GM21576 (cell line): Measurements from ENCODE around the gene BDKRB2.

Experiments used
- ATAC-seq: cut with Tn5 transposase; IDR thresholded peaks from one replicate; pipeline ENCODE4 v1.9.1; 2021; ENCODE audit warnings: mild to moderate bottlenecking, moderate library complexity; ENCODE audit not compliant: unreplicated experiment

The BDKRB2 gene

DNA sequence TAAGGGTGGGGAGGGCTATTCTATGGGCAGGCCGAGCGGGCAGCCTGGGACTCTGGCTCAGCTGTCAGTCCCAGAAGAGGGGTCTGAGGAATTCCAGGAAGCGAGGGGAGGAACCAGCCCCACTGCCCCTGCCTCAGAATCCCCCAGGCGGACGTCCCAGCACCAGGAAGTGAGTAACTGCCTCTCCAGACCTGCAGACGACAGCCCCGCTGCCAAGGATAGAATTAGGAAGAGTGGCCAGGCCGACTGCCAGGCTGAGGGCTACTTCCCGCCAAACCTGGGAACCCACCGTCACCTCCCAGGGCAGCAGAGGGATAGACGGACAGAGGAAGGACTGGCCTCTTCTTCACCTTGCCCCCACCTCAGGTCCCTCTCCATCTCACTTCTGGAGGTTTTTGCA is 6.7 kb upstream of the BDKRB2 start:
- ATAC-seq: no peak

DNA sequence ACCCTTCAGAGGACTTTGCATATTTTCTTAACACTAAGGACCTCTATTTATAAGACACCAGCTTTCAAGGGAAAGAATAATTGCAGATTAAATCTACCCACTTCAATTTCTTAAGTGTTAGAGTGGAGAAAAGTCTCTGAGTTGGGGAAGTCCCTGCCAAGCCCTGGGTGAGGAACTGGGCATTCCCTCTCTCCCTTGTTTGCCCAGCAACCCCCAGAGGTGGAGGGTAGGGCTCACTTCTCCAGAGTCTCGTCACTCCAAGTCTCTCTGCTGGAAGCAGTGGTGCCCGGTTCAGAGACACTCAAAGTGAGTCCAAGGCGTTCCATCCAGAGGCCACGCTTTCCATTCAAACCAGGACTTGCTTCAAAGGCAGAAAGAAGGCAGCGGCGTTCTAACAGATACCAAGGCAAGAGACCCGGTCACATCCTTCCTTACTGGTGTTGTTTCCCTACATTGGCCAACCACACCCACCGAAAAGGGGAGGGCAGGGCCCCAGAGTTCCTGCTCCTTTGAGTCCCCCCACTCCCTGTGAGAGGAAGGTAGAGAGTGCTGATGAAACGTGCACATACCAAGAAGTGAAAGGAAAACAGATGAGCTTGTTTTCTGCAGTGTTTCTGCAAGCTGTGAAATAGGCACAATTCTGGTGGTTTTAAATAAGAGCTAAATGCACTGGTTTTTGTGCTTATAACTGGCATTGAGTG is 6.1 kb upstream of the BDKRB2 start:
- ATAC-seq: no peak

DNA sequence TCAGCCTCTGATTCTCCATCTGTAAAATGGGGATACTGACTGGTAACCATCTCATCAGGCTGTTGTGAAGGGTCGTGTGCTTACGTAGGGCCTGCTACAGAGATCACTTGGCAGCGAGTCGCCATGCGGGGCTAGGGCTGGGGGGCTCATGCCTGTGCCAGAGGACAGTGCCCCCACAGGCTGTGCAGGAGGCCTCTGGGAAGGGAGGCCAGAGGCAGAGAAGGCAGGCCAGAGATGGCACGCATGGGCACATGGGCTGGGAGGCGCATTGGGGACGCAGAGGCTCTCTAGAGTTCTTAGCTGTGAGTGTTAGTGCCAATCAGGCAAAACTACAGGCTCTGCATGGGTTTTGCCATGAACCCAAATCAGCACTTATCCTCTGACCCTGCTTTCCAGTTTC is 3.5 kb upstream of the BDKRB2 start:
- no peak for ATAC-seq

DNA sequence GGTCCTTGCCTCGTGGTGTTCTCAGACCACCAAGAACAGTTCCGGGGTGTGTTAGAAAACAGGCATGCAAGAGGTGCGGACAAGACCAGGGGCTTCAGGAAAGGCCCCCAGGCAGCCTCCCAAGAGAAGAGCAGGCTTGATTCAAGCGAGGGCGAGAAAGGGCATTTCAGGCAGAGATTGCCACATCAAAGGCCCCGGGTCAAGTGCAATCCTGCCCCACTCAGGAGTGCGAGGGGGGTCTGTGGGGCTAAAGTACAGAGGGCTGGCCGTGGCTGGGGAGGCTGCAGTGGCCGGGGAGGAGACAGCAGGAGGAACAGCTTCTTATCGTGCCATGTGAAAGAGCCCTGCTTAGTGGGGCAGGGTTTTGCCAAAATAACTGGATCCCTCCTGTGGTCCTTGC is 2.7 kb upstream of the BDKRB2 start:
- no peak for ATAC-seq

DNA sequence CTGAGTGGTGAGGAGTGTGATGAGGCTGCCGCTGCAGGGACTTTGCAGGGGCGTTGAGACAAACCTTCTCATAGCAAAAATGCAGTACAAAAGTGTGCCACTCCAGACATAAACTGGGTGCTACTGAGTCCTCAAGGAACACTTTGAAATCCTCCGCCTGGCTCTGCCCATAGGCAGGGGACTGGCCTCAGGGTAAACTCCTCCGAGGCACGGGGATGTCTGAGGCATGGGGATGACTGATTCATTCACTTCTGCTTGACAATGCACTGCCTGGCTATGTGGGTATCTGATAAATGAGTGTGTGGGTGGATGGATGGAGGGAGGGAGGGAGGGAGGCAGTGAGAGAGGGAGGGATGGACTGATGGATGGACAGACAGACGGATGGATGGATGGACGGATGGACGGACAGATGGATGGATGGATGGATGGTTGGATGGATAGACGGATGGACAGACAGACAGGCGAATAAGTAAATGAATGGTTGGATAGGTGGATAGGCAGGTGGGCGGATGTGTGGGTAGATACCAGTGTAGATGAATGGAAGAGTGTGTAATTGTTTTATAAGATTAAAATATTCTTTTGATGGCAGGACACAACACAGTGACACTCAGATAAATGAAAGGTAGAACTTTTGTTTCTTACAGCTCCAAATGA is 2.1 kb upstream of the BDKRB2 start:
- ATAC-seq: no peak

DNA sequence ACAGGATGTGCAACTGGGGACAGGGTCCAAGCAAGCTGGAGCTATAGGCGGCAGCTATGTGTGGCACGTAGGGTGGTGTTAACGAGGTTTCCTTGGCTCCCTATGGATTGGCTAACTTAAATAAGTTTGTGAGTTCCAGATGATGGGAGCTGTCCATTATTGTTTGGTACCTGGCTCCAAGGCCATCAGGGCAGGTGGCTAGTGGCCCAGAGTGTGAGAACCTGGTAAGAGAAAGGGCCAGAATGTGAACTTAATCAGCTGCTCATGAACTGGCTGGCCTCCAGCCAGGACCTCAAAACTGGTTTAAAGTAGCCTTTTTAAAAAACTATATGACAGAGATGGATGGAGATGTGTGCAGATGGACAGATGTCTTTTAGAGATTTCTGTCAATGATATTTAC is 1.5 kb upstream of the BDKRB2 start:
- ATAC-seq: no peak

DNA sequence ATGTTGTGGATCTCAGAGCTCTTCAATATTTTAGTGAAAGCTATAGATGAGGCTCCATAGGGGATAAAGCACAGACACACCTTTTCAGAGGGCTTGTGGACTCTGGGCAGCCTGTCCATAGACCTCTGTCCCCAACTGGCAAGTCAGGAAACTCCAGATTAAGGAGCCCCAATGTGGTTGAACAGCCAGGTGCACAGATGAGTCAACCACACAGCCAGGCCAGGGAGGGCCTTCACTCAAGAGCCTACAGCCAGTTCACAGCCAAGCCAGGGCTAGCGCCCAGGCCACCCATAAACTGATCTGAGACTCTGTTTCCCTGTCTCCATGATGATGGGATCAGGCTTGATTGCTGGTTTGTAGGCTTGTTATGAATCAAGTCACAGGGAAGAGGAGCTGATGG is 1.0 kb upstream of the BDKRB2 start:
- no peak for ATAC-seq

DNA sequence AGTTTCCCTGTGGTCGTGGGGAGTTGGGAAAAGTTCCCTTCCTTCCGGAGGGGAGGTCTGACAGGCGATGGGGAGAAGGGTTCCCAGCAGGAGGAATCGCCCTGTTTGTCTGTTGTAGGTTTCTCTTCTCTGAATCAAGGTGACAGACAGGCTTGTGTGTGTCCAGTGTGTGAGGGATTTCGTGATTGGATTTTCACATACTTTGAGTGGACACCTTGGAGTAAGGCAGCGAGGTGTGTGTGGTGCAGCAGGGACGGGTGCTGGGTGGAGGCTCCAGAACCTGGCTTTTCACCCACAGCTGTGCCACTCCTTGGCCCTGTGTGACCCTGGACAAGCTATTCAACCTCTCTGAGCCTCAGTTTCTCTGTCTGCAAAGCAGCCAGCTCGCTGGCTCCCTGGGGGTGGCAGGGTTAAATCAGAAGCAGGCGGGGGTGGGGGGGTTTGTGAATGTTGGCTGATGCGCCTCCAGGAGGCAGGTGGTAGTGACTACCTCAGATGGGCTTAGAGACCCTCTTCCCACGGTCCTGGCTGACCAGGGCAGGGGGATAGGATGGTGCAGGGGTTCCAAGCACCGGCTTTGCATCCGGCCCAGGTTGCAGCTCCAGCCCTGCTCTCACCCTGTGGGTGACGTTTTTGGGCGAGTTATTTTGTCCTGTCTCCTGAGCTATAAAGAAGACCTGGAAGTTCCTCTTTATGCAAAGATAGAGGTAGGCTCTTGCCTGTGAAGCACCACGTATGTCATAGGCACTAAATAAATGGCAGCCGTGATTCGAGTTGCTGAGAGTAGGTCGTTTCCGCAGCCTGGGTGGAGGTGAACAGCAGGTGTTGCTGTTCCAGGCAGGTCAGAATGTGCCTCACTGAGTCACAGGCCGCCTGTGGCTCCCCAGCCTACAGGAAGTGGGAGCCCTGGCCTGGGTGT is 679 bp downstream of the BDKRB2 start:
- ATAC-seq: no peak

DNA sequence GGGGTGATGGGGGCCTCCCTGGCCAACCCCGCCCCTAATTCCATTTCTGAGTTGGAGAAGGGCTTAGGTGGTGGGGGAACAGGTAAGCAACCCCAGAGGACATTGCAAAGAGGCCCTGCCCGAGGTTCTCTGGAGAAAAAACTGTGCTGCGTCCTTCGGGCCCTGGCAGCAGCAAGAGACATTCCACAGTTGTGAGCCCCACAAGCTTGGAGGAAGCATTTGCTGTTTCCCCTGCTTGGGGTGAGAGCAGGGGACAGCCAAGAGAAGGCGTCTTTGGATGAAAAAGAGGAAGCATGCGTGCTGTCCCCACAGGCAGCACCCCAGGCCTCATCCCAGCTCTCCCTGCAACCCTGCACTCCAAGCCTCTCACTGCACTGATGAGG is 1.3 kb downstream of the BDKRB2 start:
- ATAC-seq: no peak

DNA sequence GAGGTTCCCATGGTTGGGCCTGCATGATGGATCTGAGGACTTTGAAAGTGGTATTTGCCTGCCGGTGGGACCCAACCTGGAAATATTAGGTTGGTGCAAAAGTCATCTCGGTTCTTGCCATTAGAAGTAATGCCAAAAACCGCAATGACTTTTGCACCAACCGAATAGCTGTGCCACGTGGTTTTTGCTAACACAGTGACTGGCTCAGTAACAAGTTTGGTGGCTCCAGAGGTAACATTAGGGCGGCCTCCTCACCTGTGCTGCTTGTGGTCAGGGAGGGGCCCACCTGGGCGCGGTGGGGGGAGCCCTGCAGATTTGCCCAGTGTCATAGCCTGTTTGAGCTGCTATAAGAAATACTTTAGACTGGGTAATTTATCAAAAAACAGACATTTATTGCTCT is 1.8 kb downstream of the BDKRB2 start:
- no peak for ATAC-seq

DNA sequence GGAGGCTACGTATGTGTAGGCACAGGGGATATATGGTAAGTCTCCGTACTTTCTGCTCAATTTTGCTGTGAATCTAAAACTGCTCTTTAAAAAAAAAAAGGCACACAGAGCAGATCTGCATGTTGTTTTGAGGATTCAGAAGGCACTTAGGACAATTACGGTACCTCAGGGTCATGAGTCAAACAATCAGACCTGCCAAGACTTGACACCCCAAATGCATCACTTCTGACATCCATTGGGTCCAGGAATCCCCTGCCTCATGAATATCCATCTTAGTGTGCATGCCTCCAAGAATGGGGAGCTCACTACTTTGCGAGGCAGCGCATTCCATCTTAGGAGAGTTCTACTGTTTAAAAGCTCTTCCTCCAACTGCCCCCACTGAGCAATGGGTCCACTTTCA is 3.0 kb downstream of the BDKRB2 start:
- no peak for ATAC-seq

DNA sequence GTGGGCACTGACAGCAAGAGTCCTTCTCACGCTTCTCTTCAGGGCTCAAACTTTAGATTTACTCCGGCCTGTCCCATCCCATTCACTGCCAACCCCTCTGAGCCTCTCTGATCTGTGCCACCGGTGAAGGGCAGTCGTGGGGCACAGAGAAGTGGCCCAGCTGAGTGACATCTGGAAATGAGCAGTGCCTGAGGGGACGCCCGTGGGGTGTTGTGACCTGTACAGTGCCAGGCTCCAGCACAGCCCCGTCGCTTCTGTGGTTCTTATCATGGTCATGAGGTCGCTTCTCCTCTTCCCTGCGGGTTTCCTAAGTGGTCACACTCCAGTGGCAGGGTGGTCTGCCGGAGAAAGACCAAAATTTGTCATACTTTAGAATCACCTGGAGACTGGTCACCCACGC is 4.1 kb downstream of the BDKRB2 start:
- no peak for ATAC-seq

DNA sequence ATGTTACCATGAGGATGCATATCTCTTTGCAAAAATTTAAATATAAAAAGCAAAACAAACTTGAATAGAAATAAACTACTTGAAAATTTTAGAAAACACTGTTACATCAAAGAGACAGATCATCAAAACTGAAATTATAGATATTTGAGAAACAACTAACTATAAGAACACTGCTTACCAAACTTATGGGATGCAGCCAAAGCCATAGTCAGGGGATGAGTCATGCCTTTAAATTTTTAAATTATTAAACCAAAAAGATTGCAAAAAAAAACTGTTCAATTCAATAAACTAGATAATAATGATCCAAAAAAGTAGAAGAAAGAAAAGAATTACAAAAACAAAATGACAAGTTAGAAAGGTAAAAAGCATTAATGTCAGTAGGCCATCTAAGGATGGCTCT is 7.5 kb downstream of the BDKRB2 start:
- no peak for ATAC-seq

DNA sequence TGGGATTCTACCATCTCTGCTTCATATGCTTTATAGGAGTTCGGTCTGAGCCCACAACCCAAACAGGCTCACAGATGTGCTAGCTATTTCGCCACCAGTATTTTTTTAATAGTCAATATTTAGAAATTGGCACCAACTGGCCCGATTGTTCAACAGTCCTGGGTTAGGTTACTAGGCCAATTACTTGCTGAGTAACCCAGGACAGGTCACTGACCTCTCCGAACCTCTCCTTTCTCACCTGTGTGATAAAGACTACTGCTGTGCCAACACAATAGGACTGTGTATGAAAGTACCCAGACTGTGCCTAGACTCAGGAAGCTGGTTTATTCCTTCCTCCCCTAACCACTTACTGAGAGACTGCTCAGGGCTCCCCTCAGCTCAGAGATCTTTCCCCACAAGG is 8.3 kb downstream of the BDKRB2 start:
- ATAC-seq: no peak

DNA sequence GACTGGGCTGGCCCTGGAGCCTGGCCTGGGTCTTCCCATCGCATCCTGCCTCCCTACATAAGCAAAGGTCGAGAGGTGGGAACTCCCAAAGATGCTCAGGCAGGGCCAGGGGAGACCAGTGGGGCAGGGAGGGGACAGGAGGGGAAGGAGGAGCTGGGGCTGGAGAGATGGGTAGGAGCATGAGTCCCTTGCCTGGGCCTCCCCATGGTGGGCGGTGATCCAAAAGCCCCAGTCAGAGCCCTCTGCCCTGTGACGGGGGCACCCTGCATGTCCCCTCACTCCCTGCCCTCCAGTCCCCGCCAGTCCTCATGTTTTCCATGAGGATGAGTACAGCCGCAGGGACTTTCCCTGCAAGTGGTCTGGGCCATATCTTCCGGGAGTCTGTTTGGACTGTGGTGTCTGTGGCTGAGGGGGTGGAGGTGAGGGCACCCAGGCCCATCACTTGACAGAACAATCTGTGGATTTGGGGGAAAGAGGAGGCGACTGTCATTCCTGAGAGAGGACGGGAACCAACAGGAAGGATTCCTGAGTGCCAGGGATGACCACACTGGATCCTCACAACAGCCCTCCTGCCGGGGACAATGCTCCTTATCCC is 9.3 kb downstream of the BDKRB2 start:
- ATAC-seq: no peak

DNA sequence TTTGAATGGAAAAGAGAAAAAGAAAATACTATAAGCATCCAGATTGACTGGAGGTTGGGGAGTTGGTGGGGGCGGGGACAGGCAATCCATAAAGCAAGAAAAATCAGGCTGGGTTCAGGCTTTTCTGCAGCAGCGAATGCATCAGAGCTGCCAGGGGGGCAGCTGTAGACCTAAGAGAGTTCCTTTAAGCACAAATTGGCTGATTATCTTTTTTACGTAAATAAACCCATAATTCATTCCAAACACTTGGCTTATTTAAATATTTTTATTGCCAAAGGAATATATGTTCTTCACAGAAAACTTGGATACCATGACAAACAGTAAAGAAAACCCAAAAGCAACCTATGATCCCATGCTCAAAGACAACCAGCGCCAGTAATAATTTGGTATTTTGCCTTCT is 10.2 kb downstream of the BDKRB2 start:
- ATAC-seq: no peak

DNA sequence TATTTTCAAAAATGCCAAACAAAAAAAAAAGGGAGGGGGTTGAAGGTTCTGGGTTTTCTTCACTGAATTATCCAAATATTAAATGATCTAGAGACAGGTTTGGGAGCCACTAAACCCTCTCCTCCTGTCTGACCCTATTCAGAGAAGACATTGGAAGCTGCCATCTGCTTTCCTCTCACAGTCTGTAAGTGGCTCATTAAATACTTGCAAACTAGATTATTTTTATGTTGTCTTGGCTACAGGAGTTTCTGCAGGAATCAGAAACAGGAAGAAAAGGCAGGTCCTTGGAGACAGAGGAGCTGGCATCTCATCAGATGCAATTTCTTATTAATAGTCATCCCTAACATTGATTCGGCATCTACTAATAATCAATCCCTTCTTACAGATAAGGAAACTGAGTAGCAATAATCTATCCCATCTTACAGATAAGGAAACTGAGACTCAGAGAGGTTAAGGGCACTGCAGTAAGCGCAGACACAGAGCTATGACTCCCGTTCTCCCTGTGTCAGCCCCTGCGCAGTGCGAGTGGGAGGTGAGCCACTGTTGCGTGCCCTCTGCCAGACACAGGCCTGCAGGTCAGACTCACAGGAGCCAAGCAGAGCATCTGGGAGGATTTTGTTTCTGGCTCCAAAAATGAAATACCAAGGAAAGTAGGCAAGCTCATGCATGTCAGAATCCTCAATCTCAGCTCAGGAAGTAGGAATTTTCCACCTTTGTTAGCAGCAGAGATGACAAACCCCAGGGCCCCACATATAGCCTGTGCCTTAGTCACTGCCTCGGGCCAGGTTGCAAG is 11.0 kb downstream of the BDKRB2 start:
- no peak for ATAC-seq

DNA sequence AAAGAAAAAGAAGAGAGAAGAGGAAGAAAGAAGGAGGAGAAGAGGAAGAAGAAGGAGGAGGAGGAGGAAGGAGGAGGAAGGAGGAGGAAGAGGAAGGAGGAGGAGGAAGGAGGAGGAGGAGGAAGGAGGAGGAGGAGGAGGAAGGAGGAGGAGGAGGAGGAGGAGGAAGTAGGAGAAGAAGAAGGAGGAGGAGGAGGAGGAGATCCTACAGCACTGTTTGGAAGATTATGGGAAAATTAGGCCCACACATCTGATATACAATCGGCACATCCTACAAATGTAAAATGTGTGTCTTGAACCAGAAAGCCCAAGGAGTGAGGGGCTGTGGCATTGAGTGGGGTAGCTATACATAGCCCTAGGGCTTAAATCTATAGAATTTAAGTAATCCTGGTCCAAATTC is 12.0 kb downstream of the BDKRB2 start:
- no peak for ATAC-seq

DNA sequence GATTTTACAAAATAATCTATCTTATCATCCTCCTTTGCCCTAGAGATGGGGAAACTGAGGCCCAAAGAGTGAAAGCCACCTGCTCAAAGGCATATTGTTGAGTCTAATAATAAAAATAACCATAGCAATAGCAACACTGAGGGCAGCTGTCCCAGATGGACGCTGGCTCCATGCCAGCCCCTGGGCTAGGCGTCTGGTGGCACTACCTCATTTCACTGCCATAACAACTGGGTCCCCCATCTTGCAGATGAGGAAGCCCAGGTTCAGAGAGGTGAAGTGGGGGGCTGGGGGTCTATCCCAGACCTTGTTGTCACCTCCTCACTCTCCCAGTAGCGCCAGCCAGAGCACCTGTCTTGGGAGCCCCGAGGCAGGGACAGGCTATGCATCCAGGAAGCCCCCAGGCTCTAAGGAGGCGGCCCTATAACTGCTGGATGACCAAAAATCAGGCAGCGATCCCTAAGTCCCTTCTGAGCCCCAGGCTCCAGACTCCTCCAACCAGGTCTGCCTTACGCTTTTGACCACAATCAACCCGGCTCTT is 12.8 kb downstream of the BDKRB2 start:
- no peak for ATAC-seq

DNA sequence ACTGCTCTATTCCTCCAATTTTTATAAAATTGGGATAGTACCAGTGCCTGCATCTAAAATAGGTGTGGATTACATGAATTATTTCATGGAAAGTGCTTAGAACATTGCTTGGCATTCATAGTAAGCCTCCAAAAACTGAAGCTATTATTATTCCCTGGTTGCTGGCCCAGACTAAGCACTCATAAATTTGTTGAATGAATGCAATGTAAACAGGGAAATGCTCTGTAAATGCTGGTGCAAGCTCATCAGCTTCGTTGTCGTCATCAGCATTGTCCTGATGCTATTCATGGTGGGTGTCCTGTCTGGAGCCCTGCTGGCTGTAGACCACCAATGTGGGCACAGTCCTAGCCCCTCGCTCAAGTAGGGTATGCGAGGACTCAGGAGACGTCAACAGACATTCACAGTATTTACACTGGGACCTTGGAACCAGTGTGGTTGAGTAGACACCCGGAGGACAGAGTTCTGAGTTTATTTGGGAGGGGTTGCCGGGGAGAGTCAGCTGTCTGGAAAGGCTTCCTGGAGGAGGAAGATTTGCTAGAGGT is 16.5 kb downstream of the BDKRB2 start:
- no peak for ATAC-seq
